CD4-positive, alpha-beta T cell treated with Interleukin-15 for 4 hours (primary cell): ENCODE results near the gene GTF2A2.
"Not testable (repeated sequence)": the region's sequence is repeated elsewhere in the genome, so short reads cannot be mapped to it uniquely, and the experiment has no call there.

Experiments used
- DNase-seq: peaks from one replicate; pipeline ENCODE4 v3.0.0-alpha.2; 2020; ENCODE audit warnings: low spot score

Gene GTF2A2

DNA sequence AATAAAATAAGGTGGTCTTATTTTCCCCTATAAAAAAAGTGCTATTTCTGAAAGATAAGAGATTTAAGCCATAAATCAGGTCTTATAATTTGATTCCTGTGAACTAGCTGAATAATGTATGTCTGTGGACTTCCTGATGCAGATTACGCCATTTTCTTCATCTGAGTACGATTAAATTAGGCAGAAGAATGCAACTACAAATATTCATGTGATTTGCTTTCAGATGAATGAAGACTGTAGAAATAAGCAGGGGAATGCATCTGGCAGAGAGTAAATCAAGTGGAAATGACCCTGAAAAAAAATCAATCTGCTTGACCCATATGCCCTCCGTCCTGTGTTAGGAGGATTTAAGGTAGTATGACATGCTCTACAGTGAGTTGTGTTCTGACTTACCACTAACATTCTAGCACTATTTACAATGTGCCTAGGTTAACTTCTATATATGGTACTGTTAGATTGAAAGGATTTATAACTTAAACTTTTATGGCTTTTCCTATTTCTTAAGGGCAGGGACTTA, 17.1 kb upstream of the GTF2A2 start:
- no peak for DNase-seq

DNA sequence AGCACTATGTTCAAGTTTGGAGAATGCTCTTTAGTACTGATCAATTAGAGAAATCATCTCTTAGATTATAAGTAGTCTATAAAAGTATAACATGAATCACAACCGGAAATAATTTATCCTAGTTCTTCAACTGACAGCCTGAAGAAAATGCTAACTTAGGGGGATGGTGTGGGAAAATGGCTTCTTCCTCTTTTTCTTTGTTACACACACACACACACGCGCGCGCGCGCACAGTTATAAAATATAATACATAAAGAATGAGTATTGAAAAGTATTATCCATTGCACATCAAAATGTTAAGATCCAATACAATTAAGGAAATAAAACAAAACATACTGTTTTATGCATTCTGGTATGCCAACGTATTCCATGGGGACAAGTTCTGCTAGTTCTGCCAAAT, 11.2 kb upstream of the GTF2A2 start:
- no peak for DNase-seq

DNA sequence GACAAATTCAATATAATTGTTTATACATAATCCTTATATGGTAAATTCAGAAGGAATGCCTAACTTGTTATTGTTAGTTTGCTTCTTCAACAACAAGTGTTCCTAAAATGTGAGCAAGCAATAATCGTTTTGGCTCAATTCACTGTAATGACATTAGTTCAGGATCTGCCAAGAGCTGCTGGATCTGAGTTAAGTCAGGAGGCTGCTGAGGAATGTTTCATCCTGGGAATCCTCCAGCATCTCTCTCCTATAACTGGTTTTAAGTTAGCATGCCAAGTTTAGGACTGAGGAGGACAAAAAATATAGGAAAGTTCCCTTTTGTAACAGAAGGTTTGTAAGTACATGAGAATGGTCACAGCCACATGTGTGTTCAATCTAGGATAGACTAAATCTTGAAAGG, 4.9 kb upstream of the GTF2A2 start:
- no peak for DNase-seq

DNA sequence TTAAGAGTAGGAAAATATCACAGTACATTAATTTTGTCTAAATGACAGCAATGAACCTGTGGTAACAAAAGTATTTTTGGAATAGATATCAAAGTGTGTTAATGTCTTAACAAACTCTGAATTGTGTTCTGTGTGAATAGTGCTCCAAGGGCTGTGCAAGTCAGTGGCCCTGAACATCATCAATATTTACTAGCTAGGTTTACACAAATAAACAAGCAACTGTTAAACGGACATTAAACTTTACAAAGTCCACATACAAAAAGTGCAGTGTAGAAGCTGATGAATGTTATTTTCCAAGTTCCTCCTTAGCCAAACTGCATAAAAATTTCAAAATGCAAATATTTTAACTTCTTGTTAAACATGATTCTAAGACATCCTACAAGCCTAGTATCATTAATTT, 2.1 kb upstream of the GTF2A2 start:
- DNase-seq = no peak

DNA sequence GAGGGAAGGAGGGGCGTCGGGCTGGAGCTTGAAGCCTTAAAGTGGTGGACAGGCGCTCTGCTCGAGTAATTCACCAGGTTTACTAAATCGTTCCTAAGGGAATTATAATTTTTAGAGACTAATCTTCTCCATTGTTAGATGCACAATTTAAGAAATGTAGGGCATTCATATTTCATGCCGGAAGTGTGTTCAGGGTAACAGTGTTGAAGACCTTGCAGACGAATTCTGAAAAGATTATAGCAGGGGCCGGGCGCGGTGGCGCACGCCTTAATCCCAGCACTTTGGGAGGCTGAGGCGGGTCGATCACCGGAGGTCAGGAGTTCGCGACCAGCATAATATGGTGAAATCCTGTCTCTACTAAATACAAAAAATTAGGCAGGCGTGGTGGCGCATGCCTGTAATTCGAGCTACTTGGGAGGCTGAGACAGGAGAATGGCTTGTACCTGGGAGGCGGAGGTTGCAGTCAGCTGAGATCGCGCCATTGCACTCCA, 365 bp upstream of the GTF2A2 start:
- no peak for DNase-seq

DNA sequence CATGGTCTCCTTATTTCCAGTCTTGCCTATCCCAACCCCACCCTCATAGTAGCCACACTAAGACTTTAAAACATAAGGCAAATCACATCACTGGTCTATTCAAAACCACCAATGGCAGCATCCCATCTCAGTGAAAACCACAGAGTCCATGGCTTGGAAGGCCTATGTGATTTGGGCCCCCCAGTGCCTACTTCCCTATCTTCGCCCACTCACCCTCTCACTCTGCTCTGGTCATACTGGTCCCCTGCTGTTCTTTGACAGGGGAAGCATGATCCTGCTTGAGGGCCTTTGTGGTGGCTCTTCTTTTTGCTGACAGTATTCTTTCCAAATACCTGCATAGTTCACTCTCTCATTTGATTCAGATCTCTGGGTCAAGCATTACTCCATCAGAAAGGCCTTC, 3.3 kb downstream of the GTF2A2 start:
- no peak for DNase-seq

DNA sequence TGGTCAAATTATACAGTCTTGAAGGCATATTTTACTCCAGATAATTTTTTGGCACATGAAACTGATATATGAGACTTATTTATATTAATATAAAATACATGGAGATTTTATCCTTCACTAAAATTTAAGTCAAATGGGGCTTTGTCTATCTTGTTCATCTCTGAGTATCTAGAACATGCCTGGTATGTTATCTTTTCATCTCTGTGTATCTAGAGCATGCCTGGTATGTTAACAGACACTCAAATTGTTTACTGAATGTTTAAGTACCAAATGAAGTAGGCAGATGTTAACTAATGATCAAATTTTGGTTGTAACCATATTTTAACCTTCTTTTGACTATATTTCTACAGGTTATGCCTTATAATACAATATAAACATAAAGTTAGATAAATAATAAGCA, 7.7 kb downstream of the GTF2A2 start:
- no peak for DNase-seq

DNA sequence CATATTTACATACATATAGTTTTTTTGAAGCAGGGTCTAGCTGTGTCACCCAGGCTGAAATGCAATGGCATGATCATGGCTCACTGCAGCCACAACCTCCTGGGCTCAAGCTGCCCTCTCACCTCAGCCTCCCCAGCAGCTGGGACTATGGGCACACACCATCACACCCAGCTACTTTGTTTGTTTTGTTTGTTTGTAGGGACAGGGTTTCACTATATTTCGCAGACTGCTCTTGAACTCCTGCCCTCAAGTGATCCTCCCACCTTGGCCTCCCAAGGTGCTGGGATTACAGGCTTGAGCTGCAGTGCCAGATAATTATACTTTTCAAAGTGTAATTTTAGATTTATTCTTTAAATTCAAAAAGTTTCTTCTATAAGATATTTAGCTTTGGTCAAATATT, 10.2 kb downstream of the GTF2A2 start:
- DNase-seq = no peak

DNA sequence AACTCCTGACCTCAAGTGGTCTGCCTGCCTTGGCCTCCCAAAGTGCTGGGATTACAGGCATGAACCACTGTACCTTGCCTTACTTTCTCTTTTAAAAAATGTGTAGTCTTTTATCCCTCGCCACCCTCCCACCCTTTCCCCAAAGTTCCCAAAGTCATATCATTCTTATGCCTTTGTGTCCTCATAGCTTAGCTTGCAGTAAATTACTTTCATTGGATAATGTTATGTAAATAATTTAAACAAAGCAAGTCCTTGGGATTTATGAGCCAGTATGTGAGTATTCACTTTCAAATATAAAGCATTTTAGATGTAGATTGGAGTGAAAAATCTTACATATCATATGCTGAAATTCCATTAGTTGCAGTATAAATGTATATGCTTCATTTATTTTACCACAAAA, 11.0 kb downstream of the GTF2A2 start:
- no peak for DNase-seq

DNA sequence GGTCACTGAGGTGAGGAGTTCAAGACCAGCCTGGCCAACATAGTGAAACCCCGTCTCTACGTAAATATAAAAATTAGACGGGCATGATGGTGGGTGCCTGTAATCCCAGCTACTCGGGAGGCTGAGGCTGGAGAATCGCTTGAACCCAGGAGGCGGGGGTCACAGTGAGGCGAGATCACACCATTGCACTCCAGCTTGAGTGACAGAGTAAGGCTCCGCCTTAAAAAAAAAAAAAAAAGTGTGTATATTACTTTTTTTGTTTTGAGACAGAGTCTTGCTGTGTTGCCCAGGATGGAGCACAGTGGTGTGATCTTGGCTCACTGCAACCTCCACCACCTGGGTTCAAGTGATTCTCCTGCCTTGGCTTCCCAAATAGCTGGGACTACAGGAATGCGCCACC, 11.5 kb downstream of the GTF2A2 start:
- DNase-seq = not testable (repeated sequence)

DNA sequence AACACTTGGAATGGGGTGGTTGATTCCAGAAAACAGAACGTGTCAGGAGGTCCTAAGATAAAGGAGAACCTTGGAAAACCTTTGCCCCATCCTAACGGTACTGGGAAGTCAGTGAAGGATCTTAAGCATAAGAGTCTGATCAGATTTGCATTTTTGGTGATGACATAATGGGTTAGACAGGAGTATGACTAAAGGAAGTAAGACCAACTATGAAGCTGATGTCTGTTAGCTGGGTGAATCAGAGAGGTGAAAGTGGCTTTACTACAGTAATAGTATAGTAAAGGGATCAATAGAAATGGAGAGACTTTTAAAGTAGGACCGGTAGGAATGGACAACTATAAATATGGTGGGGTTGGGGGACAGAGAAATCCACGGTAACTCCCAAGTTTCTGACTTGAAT, 12.6 kb downstream of the GTF2A2 start:
- DNase-seq = no peak

DNA sequence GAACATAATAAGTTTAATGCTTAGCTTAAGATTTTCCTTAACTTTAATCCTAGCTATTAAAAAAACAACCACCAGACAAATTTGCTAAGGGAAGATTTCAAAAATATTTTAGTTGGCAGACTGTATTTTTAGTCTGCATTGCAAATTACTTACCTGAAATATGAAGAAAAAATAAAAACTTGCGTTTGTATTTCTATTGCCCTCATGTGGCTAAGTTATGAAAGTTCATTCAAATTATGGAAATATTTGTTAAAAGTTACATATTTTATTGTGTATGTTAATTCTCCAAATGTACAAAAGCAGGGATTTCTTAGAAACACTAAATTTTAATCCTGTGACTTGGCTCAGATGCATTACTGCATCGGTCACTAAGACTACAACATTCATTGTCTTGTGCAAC, 15.0 kb downstream of the GTF2A2 start:
- no peak for DNase-seq

DNA sequence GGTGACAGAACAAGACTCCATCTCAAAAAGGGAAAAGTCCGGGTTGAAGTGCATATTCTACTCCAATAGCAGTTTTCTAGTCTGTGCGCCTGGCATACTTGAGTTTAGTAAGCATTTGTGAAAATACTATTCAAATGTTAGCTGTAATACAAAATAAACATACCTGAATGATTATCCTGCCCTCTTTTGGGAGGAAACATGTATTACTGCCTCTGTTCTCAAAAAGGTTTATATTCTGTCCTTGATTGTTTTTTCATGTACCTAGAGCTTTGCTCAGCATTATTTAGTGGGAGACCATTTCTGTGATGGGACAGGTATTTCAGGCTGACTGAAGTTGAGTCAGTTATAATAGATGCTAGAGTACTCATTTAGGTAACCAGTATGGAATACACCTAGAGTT, 19.8 kb downstream of the GTF2A2 start:
- DNase-seq = not testable (repeated sequence)

DNA sequence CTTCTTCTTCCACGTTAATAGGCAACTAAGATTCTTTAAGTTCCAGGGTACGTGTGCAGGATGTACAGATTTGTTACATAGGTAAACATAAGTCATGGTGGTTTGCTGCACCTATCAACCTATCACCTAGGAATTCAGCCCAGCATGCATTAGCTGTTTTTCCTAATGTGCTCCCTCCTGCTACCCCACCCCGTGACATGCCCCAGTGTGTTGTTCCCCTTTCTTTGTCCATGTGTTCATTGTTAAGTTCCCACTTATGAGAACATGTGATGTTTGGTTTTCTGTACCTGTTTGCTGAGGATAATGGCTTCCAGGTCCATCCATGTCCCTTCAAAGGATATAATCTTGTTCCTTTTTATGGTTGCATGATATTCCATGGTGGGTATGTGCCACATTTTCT, 21.1 kb downstream of the GTF2A2 start:
- DNase-seq = no peak

DNA sequence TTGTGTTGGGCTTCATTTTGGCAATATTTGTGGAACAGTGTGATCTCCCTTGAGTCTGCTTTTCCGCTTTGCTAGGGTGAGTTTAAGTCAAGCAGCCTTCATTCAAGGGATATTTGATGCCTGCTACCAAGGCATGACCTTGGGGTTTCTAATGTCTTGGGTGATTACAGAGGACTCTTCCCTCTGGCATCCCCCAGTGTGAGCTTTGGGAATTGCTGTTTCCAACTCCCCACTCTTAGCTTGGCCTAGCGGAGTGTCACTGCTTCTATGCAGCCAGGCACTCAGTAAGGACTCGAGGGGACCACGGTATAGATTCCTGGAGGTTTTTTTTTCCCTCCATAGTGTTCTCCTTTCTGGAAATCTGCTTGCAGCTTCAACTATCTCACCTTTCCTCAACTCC, 24.6 kb downstream of the GTF2A2 start:
- DNase-seq = no peak

DNA sequence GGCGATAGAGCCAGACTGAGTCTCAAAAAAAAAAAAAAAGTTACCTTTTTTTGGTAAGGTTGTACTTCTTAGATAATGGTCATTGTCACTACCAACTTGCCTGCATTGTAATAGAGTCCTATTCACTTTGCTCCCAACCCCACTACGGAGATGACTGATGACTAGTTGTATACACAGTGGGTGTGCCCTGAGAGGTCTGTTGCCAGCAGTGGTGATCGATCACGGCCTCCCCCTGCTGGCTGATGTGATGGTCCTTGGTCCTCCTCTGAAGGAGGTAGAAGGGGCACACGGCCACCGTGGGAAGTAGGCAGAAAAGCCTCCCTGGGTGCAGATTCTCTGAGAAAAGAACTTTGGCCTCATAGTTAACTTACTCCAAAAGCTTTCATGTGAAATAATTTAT, 35.0 kb downstream of the GTF2A2 start:
- DNase-seq = no peak

DNA sequence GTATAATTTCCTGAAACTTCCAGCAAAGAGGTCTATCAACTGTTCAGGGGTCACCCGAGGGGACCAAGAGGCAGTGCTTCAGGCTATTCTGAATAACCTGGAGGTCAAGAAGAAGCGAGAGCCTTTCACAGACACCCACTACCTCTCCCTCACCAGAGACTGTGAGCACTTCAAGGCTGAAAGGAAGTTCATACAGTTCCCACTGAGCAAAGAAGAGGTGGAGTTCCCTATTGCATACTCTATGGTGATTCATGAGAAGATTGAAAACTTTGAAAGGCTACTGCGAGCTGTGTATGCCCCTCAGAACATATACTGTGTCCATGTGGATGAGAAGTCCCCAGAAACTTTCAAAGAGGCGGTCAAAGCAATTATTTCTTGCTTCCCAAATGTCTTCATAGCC, 38.9 kb downstream of the GTF2A2 start:
- DNase-seq = no peak

DNA sequence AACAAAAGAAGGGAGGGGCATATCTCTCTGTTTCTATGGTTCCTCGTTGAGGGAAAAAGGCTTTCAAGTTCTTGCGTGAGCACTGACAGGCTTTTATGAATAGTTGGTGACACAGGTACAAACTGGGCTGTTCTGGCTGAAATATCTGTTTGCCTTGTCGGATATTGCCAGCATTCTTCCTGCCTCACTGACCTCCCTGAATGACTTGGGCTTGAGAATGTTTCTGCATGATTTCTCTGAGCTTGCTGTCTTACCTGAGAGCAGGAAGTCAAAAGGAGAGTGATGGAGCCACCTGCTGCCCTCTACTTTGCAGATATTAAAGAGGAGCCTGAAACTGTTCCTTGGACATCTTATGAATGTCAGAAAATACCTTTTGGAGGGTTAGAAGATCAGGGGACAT, 40.9 kb downstream of the GTF2A2 start:
- DNase-seq = no peak

DNA sequence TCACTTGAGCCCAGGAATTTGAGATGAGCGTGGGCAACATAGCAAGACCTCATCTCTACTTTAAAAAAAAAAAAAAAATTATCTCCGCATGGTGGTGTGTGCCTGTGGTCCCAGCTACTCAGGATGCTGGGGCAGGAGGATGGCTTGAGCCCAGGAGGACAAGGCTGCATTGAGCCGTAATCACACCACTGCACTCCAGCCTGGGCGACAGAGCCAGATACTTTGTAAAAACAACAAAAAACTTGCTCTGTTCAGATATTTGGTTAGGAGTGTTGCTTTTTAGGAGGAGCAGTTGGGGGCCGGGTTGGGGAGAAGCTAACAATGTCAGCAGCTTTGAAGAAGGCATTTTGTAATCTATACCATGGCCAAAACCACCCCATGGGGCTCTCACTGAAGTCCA, 41.7 kb downstream of the GTF2A2 start:
- DNase-seq = no peak

DNA sequence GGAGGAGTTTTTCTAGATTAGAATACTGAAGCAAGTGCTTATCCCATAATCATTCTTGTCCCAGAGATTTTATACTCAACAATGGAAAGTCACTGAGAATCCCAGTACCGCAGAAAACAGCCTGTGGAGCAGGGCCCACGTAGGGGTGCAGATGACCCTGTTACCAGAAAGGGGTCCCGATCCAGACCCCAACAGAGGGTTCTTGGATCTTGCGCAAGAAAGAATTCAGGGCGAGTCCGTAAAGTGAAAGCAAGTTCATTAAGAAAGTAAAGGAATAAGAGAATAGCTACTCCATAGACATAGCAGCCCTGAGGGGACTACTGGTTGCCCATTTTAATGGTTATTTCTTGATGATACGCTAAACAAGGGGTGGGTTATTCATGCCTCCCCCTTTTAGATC, 43.2 kb downstream of the GTF2A2 start:
- no peak for DNase-seq

DNA sequence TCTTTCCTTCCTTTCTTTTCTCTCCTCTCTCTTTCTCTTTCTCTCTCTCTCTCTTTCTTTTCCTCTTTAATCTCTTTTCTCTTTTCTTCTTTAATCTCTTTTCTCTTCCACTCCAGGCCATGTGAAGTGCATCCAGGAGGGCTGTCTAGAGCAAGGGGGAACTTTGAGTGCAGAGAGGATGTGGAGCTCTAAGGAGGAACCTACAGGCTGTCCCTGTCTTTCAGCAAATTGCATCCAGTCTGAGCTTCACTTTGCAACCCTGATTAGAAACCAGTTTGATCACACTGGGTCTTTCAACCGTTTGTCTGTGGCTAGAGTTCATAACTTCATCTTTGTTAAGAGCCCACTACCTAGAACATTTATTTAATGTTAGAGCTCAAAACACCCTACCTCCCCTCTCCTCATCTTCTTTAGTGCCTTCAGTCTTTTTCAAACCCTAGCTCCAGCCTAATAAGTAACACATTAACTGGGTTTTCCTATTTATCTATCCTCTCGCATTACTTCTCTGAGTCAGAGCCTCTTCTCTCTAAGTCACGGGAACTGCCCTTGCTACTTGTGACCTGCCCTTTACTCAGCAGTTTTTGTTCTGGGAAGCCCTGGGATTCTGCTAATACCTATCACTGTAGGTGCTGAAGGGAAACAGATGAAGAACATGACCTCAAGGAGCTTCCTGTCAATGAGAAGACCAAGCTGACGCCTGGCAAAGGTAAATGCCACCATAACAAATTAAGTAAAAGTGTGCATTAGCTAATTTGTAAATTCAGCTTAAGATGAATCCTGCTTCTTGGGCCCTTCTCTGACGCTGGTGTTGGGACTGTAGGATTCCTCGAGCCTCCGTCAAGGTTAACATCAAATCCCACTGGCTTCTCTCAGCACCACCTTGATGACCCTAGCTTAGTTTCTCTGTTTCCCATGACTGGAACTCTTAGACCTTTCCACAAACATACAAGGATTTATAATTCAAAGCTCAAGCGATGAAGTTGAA, 45.7 kb downstream of the GTF2A2 start, which contains the start of gene GCNT3:
TSS of gene GCNT3 (plus strand) at position 508 of the 985 bp plus-strand sequence. CDS start 6,456 bp downstream, outside the sequence.
- DNase-seq = no peak

DNA sequence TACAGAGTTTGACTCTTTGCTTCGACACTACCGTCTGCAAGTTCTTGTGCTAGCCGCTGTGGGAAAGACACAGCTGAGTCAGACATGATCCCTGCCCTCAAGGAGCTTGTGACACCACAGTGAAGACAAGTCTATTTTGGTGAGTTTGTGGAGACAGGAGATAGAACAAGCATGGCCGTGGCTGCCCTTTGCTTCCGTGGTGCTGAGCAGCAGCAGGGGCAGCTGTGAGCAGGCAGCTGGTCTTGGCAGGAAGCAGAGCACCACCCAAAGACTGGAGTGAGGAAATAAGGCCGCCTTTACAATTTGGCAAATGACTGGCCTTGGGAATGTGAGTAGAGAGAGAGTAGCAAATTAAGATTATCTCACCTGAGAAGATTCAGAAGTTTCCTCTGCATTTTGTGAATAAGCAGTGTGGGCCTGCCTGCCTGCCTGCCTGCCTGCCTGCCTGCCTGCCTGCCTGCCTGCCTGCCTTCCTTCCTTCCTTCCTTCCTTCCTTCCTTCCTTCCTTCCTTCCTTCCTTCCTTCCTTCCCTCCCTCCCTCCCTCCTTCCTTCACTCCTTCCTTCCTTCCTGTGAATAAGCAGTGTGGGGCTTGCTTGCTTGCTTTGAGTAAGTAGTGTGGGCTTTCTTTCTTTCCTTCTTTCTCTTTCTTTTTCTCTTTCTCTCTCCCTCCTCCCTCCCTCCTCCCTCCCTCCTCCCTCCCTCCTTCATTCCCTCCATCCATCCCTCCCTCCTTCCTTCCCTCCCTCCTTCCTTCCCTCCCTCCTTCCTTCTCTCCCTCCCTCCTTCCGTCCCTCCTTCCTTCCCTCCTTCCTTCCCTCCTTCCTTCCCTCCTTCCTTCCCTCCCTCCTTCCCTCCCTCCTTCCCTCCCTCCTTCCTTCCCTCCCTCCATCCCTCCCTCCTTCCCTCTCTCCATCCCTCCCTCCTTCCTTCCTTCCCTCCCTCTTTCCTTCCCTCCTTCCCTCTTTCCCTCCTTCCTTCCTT, 47.3 kb downstream of the GTF2A2 start:
- DNase-seq = no peak
